Hepatocyte (in vitro differentiated cells): ENCODE data around the gene IL17RD. TPM values are rescaled to one million over a fixed set of nuclear protein-coding genes. Genes with fewer than 3 reads are reported as not detected.

ENCODE experiments used
- DNase-seq: peaks from one replicate; pipeline ENCODE4 v3.0.0-alpha.2; 2016; ENCODE audit warnings: low spot score
- H2AFZ ChIP-seq: fragments of 200-600 bp; sonication (generic); 2 replicates; pipeline ENCODE4 v1.6.0; 2016; ENCODE audit warnings: antibody characterized with exemption, mild to moderate bottlenecking
- H3K27ac ChIP-seq: fragments of 200-600 bp; sonication (generic); 2 replicates; pipeline ENCODE4 v1.5.1; 2016; ENCODE audit warnings: mild to moderate bottlenecking
- H3K27me3 ChIP-seq: fragments of 200-600 bp; sonication (generic); 2 replicates; pipeline ENCODE4 v1.6.1; 2016
- H3K36me3 ChIP-seq: fragments of 200-600 bp; sonication (generic); replicated peaks from 2 replicates; pipeline ENCODE4 v1.5.1; 2016; ENCODE audit warnings: low read depth; ENCODE audit not compliant: insufficient read depth
- H3K4me1 ChIP-seq: fragments of 200-600 bp; sonication (generic); 2 replicates; pipeline ENCODE4 v1.5.1; 2016; ENCODE audit warnings: mild to moderate bottlenecking, moderate library complexity; ENCODE audit not compliant: insufficient read depth
- H3K4me2 ChIP-seq: fragments of 200-600 bp; sonication (generic); 2 replicates; pipeline ENCODE4 v1.6.0; 2016
- H3K4me3 ChIP-seq: fragments of 200-600 bp; sonication (generic); 2 replicates; pipeline ENCODE4 v1.5.1; 2016; ENCODE audit warnings: mild to moderate bottlenecking
- H3K79me2 ChIP-seq: fragments of 200-600 bp; sonication (generic); 2 replicates; pipeline ENCODE4 v1.6.0; 2017; ENCODE audit warnings: mild to moderate bottlenecking
- H3K9me2 ChIP-seq: fragments of 200-600 bp; sonication (generic); replicated peaks from 2 replicates; pipeline ENCODE4 v1.6.0; 2017; ENCODE audit warnings: mild to moderate bottlenecking; ENCODE audit not compliant: insufficient read depth
- H3K9me3 ChIP-seq: fragments of 200-600 bp; sonication (generic); 2 replicates; pipeline ENCODE4 v1.5.1; 2016; ENCODE audit warnings: low read depth, mild to moderate bottlenecking
- H4K20me1 ChIP-seq: fragments of 200-600 bp; sonication (generic); 2 replicates; pipeline ENCODE4 v1.6.0; 2016; ENCODE audit warnings: mild to moderate bottlenecking; ENCODE audit not compliant: insufficient read depth, poor library complexity, severe bottlenecking
- CTCF ChIP-seq: fragments of 200-600 bp; sonication (generic); IDR thresholded peaks from 2 replicates; pipeline ENCODE4 v1.5.1; 2016; ENCODE audit warnings: antibody characterized with exemption, mild to moderate bottlenecking; ENCODE audit not compliant: poor library complexity
- EZH2 ChIP-seq: fragments of 200-600 bp; sonication (generic); IDR thresholded peaks from 2 replicates; pipeline ENCODE4 v1.6.1; 2016; ENCODE audit warnings: antibody characterized with exemption, mild to moderate bottlenecking, borderline replicate concordance
- EZH2phosphoT487 ChIP-seq: fragments of 200-600 bp; sonication (generic); IDR thresholded peaks from one replicate; pipeline ENCODE4 v1.6.1; 2018; ENCODE audit warnings: antibody characterized with exemption, mild to moderate bottlenecking, low read depth, moderate library complexity; ENCODE audit not compliant: unreplicated experiment, severe bottlenecking
- WGBS: methylation state at CpG from one replicate; pipeline ENCODE4 v1.1.6; 2016; ENCODE audit warnings: low lambda C conversion rate; ENCODE audit errors: missing lambda C conversion rate; 5-methylcytosine and 5-hydroxymethylcytosine counted together
- polyA plus RNA-seq: library from polyadenylated mRNA; unstranded; fragments of >200 nt; fragmentation: Nextera tagmentation; extraction: Ambion mirVana; gene quantifications from 2 replicates; pipeline ENCODE4 v1.2.1, GENCODE V29; 2016
- total RNA-seq: library from RNA; depleted of rRNA; stranded (reverse); fragments of >200 nt; gene quantifications from 2 replicates; pipeline ENCODE4 v1.2.3, GENCODE V29; 2014

IL17RD gene
- total and polyA plus RNA-seq, 2 experiments from 2014 or later = 1.7 to 6.2 TPM

GRCh38 chr3:57143886-57144459, 21.2 kb downstream of the IL17RD start:
- WGBS = 64% methylated on average over 4 of the region's 4 CpGs
- DNase-seq = no peak
- Histone ChIP-seq H3K4me2 (no peak overlapping the region), H4K20me1 (no peaks in the 10 kb centered on the region), H3K4me3 (no peak overlapping the region), H3K27me3 (no peaks in the 10 kb centered on the region), H2AFZ (no peak overlapping the region), H3K4me1 (peaks cover 10% of the 10 kb centered on the region), H3K79me2 (no peaks in the 10 kb centered on the region), H3K27ac (no peak overlapping the region), H3K9me3 (no peaks in the 10 kb centered on the region), H3K9me2 (no peaks in the 10 kb centered on the region), H3K36me3 (no peaks in the 10 kb centered on the region)
- no peak for TF ChIP-seq EZH2
- TF ChIP-seq EZH2phosphoT487 = no peak
- no peak for TF ChIP-seq CTCF

GRCh38 chr3:57142411-57142723, 22.8 kb downstream of the IL17RD start:
- H3K4me2 ChIP-seq = peak overlapping the region; percentile 42
- peaks cover 10% of the 10 kb centered on the region for H3K4me1 ChIP-seq
- H3K27ac ChIP-seq = peak overlapping the region; percentile 2
- WGBS = 40% methylated on average over 9 of the region's 11 CpGs
- H3K9me3 ChIP-seq = no peaks in the 10 kb centered on the region
- no peaks in the 10 kb centered on the region for H3K9me2 ChIP-seq
- no peak overlapping the region for H3K4me3 ChIP-seq
- no peak overlapping the region for H2AFZ ChIP-seq
- no peak for DNase-seq
- no peaks in the 10 kb centered on the region for H3K79me2 ChIP-seq
- H3K36me3 ChIP-seq = no peaks in the 10 kb centered on the region
- no peaks in the 10 kb centered on the region for H4K20me1 ChIP-seq
- H3K27me3 ChIP-seq = no peaks in the 10 kb centered on the region
- no peak for TF ChIP-seq CTCF
- TF ChIP-seq EZH2phosphoT487 = no peak

- Histone ChIP-seq H3K4me3 (no peak overlapping the region), H4K20me1 (no peaks in the 10 kb centered on the region), H3K36me3 (no peaks in the 10 kb centered on the region), H3K79me2 (no peaks in the 10 kb centered on the region), H3K9me3 (no peaks in the 10 kb centered on the region), H3K4me2 (peak overlapping the region; percentile 42), H3K4me1 (peaks cover 10% of the 10 kb centered on the region), H3K9me2 (no peaks in the 10 kb centered on the region), H3K27ac (peak overlapping the region; percentile 2), H3K27me3 (no peaks in the 10 kb centered on the region), H2AFZ (no peak overlapping the region)
- TF ChIP-seq EZH2phosphoT487 = no peak
- peak; percentile 29 for TF ChIP-seq CTCF
- no peak for DNase-seq
- 31% methylated on average over 5 of the region's 5 CpGs for WGBS
These were observed 23.3 kb downstream of the IL17RD start for GRCh38 chr3:57141719-57142410.
